Measurements from ENCODE around the gene AKAP1.

GRCh38 chr17:57115916-57116315 lies 30.9 kb downstream of the AKAP1 start:
- TF ChIP-seq CTCF (IDR thresholded peaks at IDR 0.05), result no peak
- TF ChIP-seq POLR2A (IDR thresholded peaks at IDR 0.05), result no peak
